ENCODE data around the gene TAS1R2.

Gene TAS1R2

DNA sequence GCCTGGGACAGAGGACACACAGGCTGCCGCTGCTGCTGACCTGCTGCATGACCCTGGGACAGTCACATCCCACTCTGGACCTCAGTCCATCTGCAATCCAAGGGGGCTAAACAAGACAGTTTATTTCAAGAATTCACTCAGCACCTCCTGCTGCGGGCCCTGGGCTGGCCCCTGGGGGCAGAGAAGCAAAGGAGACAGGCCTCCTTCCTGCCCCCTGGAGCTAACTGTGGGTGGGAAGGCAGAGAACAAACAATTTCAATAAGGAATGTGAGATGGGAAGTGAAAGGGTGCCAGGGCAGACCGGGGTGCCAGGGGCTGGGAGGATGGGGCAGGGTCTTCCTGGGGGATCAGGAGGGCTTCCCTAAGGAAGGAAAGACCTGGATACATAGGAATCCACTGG, 60.0 kb downstream of the TAS1R2 start:
- DNase-seq (ENCODE audit: low spot score), result no peak

DNA sequence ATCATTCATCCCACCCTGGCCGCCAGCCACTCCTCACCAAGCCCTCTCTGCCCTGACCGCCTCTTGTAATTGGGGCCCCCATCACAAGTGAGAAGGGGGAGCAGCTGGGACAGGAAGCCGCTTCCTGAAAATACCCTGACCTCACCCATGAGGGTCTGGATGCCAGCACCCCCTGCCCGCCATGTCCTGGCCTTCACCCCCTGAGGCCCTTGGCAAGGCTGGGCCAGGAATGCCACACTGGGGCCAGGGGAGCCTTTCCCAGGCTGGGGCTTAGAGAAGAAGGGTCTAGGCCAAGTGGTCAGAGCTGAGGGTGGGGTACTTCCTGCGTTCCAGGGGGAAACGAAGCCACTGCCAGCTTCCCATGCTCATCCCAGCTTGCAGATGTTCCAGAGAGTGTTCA, 60.5 kb downstream of the TAS1R2 start:
- DNase-seq (ENCODE audit: low spot score), result no peak

DNA sequence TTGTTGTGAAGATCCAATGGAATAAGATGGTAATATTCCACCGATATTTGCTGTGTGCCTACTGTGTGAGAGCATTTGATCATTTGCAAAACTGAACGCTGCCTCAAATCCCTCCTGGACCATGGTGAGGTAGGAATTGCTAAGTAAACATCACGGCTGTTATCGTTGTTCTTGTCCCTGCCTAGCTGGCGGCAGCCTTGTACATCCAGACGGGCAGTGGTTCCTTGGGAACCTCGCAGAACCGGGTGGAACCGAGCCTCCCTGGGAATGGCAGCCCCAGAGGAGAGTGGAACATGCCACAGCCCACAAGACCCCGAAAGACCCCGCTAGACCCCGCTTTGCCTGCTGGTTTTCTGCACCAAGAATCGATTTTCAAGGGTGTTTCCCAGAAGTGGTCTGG, 60.9 kb downstream of the TAS1R2 start:
- no peak for DNase-seq (ENCODE audit: low spot score)

DNA sequence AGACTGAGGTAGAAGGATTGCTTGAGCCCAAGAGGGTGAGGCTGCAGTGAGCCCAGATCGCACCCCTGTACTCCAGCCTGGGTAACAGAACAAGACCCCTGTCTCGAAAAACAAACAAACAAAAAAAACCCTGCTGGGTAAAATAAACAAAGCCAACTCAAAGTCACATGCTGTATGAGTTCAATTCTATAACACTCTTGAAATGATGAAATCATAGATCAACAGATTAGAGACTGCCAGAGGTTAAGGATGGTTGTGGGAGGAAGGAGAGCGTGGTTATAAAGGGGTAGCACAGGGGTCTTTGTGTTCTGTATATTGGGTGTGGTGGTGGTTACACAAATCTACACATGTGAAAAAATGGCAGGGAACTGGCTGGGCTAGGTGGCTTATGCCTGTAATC, 62.5 kb downstream of the TAS1R2 start:
- DNase-seq (ENCODE audit: low spot score), result no peak

DNA sequence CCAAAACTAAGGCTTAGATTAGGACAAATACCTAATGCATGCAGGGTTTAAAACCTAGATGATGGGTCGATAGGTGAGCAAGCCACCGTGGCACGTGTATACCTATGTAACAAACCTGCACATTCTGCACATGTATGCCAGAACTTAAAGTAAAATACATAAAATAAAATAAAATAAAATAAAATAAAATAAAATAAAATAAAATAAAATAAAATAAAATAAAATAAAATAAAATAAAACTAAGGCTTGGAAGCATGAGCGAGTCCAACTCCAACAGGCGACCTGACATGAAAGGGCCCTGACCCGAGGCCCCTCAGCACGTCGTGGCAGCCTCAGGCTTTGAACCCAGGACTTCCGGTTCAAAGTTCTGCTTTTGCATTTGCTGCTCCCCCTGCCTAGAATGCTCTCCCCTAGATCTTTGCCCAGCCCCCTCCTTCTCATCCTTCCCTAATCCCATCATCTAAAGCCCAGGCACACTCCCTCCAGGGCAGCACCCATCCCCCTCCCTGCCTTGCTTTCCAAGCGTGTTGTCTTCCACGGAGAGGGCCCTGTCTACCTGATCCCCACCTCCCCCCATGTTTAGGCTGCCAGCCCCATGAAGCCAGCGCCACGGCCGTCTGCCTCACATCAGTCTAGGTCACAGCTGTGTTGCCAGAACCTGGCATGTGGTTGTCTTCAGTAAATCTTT, 64.3 kb downstream of the TAS1R2 start:
- DNase-seq (ENCODE audit: low spot score), result no peak

DNA sequence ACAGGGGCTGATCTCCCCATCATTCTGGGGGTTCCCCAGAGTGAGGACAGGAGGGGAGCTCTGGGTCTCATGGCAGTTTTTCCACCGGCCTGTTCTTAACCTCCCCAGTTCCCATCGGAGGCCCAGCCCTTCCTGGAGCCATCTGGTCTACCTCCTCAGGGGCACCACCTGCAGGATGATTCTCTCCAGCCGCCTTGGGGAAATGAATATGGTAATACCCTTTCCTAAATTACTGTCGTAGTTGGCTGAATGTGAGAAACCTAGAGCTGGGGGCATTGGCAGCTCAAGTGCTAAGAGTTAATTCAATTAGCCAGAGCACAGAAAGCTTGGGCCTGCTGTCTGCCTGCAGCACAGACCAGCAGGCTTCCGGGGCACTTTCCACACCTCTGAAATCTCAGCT, 64.9 kb downstream of the TAS1R2 start:
- DNase-seq (ENCODE audit: low spot score), result no peak

DNA sequence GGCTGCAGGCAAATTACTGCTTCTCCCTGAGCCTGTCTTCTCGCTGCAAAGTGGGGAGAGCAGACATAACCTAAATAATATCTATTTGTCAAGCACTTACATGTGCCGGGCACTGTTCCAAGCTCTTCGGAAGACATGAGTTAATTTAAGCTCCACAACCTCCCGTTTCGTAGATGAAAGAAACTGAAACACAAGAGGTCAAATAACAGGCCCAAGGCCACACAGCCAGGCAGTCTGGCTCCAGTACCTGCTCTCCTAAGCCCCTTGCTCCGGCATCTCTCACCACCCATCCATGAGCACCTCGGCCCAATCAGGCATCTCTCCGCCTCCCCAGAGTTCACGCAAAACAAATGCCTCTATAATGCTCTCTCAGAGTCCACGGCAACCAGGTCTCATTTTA, 65.4 kb downstream of the TAS1R2 start:
- DNase-seq (ENCODE audit: low spot score), result no peak

DNA sequence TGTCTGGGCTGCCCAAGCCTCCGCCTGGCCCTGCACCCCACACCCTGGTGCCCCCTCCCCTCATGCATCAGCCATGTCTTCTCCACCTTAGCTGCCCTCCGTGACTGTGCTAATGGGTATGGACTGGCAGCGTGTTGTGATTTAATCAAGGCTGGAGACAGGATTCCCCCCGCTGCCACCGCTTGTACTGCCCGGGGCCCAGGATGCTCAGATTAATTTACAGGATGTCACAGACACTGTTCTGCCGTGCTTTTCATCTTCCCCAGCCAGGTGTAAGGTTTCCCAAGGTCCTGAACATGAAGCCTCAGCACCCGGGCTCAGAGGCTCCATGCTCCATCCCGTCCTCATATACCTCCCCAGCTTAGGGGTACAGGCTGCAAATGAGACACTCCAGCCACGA, 66.3 kb downstream of the TAS1R2 start:
- no peak for DNase-seq (ENCODE audit: low spot score)

DNA sequence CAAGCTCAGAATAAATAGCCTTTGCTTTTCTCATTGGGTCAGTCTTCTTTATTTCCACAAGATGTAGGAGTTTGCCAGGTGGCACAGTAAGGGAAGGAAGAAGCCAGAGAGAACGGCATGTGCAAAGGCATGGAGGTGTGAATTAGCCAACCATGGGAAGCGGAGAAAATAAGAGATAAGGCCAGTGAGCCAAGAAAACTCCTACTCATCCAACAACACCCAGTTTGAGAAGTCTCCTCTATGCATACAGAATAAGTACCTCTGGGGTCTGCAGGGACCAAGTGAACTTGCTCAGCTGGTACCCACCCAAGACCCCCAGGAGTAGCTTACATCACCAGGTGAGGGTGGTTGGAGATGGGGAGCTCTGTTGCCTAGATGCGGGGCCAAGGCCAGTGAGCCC, 66.7 kb downstream of the TAS1R2 start:
- DNase-seq (ENCODE audit: low spot score), result no peak
